Stimulated activated CD4-positive, alpha-beta T cell treated with anti-CD3 and anti-CD28 coated beads, TNF-alpha, amount 100 ng/mL, for 48 hours (primary cell): ENCODE data around the gene ADORA1.

ENCODE experiments used
- DNase-seq, 3 donors: peaks; one replicate each; pipeline ENCODE4 v3.0.0-alpha.2; 2020; ENCODE audit warnings: low read depth in 3 of 3

The ADORA1 gene

GRCh38 chr1:203186446-203187303 is 59.1 kb downstream of the ADORA1 start, which contains the start of gene CHI3L1:
TSS of gene CHI3L1 (minus strand) at chr1:203186704. CDS start at chr1:203186623, 81 bp downstream.
- DNase-seq, result no peak

GRCh38 chr1:203187304-203187685 is 59.8 kb downstream of the ADORA1 start:
- no peak for DNase-seq

- DNase-seq, result no peak
Measured at GRCh38 chr1:203187689-203188264, 60.3 kb downstream of the ADORA1 start.

GRCh38 chr1:203188686-203189232 is 61.2 kb downstream of the ADORA1 start:
- no peak for DNase-seq

- no peak for DNase-seq
Measured at GRCh38 chr1:203189951-203190352, 62.4 kb downstream of the ADORA1 start.

- DNase-seq, result no peak
Measured at GRCh38 chr1:203190949-203191348, 63.4 kb downstream of the ADORA1 start.

- no peak for DNase-seq
Measured at GRCh38 chr1:203196371-203196770, 68.8 kb downstream of the ADORA1 start.

GRCh38 chr1:203197625-203198024 is 70.1 kb downstream of the ADORA1 start:
- DNase-seq, result no peak

- no peak for DNase-seq
Measured at GRCh38 chr1:203199002-203199401, 71.5 kb downstream of the ADORA1 start.

- DNase-seq, result no peak
Measured at GRCh38 chr1:203199481-203199815, 71.9 kb downstream of the ADORA1 start.

- no peak for DNase-seq
Measured at GRCh38 chr1:203199816-203200571, 72.5 kb downstream of the ADORA1 start.

- no peak for DNase-seq
Measured at GRCh38 chr1:203200916-203201315, 73.4 kb downstream of the ADORA1 start.

- DNase-seq, result no peak
Measured at GRCh38 chr1:203201516-203202205, 74.1 kb downstream of the ADORA1 start.

- no peak for DNase-seq
Measured at GRCh38 chr1:203202431-203203245, 75.1 kb downstream of the ADORA1 start.

GRCh38 chr1:203204756-203205155 is 77.2 kb downstream of the ADORA1 start:
- no peak for DNase-seq

- no peak for DNase-seq
Measured at GRCh38 chr1:203206129-203206687, 78.7 kb downstream of the ADORA1 start.

GRCh38 chr1:203207751-203208150 is 80.2 kb downstream of the ADORA1 start:
- DNase-seq, result no peak

- DNase-seq, result no peak
Measured at GRCh38 chr1:203208181-203208580, 80.7 kb downstream of the ADORA1 start.

GRCh38 chr1:203210350-203210749 is 82.8 kb downstream of the ADORA1 start:
- no peak for DNase-seq

GRCh38 chr1:203210988-203211387 is 83.5 kb downstream of the ADORA1 start:
- no peak for DNase-seq

- DNase-seq, result no peak
Measured at GRCh38 chr1:203211812-203212211, 84.3 kb downstream of the ADORA1 start.
